Measurements from ENCODE around the gene CDC42EP4.
A peak's percentile ranks its signal among the peaks of the same experiment; 100 is the strongest.
"Not testable (repeated sequence)": the region's sequence is repeated elsewhere in the genome, so short reads cannot be mapped to it uniquely, and the experiment has no call there.

CDC42EP4 gene

GRCh38 chr17:73343168-73343634, 31.4 kb upstream of the CDC42EP4 start:
- peak; percentile 90 to 93 for DNase-seq (ENCODE audit: low read depth in 2 of 2)

GRCh38 chr17:73342541-73343167, 30.9 kb upstream of the CDC42EP4 start:
- peak; percentile 79 to 84 for DNase-seq (ENCODE audit: low read depth in 2 of 2)

GRCh38 chr17:73342050-73342522, 30.3 kb upstream of the CDC42EP4 start:
- peak in 1 of 2 experiments; percentile 45 for DNase-seq (ENCODE audit: low read depth in 2 of 2)

GRCh38 chr17:73341350-73342049, 29.7 kb upstream of the CDC42EP4 start:
- DNase-seq (ENCODE audit: low read depth in 2 of 2), result no peak

GRCh38 chr17:73340093-73340596, 28.3 kb upstream of the CDC42EP4 start:
- DNase-seq (ENCODE audit: low read depth in 2 of 2), result peak; percentile 71 to 76

- no peak for DNase-seq (ENCODE audit: low read depth in 2 of 2)
Observed at GRCh38 chr17:73338566-73339197, 26.9 kb upstream of the CDC42EP4 start.

- no peak for DNase-seq (ENCODE audit: low read depth in 2 of 2)
Observed at GRCh38 chr17:73338050-73338521, 26.3 kb upstream of the CDC42EP4 start.

GRCh38 chr17:73337330-73337710, 25.5 kb upstream of the CDC42EP4 start:
- no peak for DNase-seq (ENCODE audit: low read depth in 2 of 2)

- DNase-seq (ENCODE audit: low read depth in 2 of 2), result no peak
Observed at GRCh38 chr17:73336408-73337329, 24.9 kb upstream of the CDC42EP4 start.

GRCh38 chr17:73335591-73336407, 24.0 kb upstream of the CDC42EP4 start:
- no peak for DNase-seq (ENCODE audit: low read depth in 2 of 2)

GRCh38 chr17:73334771-73335513, 23.1 kb upstream of the CDC42EP4 start:
- no peak for DNase-seq (ENCODE audit: low read depth in 2 of 2)

- DNase-seq (ENCODE audit: low read depth in 2 of 2), result not testable (repeated sequence)
Observed at GRCh38 chr17:73333445-73333844, 21.6 kb upstream of the CDC42EP4 start.

GRCh38 chr17:73331060-73331459, 19.3 kb upstream of the CDC42EP4 start:
- DNase-seq (ENCODE audit: low read depth in 2 of 2), result no peak

- DNase-seq (ENCODE audit: low read depth in 2 of 2), result no peak
Observed at GRCh38 chr17:73327676-73328075, 15.9 kb upstream of the CDC42EP4 start.

- DNase-seq (ENCODE audit: low read depth in 2 of 2), result peak; percentile 67 to 70
Observed at GRCh38 chr17:73325527-73325842, 13.7 kb upstream of the CDC42EP4 start.

- no peak for DNase-seq (ENCODE audit: low read depth in 2 of 2)
Observed at GRCh38 chr17:73324711-73325526, 13.1 kb upstream of the CDC42EP4 start.

- no peak for DNase-seq (ENCODE audit: low read depth in 2 of 2)
Observed at GRCh38 chr17:73324160-73324475, 12.3 kb upstream of the CDC42EP4 start.

GRCh38 chr17:73323409-73324159, 11.8 kb upstream of the CDC42EP4 start:
- no peak for DNase-seq (ENCODE audit: low read depth in 2 of 2)
